Activated CD8-positive, alpha-beta T cell treated with anti-CD3 and anti-CD28 coated beads for 36 hours (primary cell): Measurements from ENCODE around the gene MINDY3. TPM values are rescaled to one million over a fixed set of nuclear protein-coding genes. Genes with fewer than 3 reads are reported as not detected.
"Not testable (repeated sequence)": the region's sequence is repeated elsewhere in the genome, so short reads cannot be mapped to it uniquely, and the experiment has no call there.

Experiments used
- ATAC-seq: fragments of 200-7000 bp; cut with Tn5 transposase; one replicate; pipeline ENCODE4 v1.10.0; 2021; ENCODE audit warnings: mild to moderate bottlenecking, moderate library complexity
- CTCF ChIA-PET: fragments of 350-600 bp; sonication (Branson Sonifier 250); formaldehyde crosslinking; loops from one replicate; lab custom pipeline; 2021; ENCODE audit warnings: antibody characterized with exemption; lab: Charles Lee
- POLR2A ChIA-PET: fragments of 350-600 bp; sonication (Branson Sonifier 250); formaldehyde crosslinking; loops from one replicate; lab custom pipeline; 2021; ENCODE audit warnings: antibody characterized with exemption; lab: Charles Lee
- DNase-seq: peaks from one replicate; pipeline ENCODE4 v3.0.0-alpha.2; 2020
- H3K27ac Mint-ChIP-seq: one replicate; pipeline ENCODE4 v1.8.0; 2021; ENCODE audit warnings: mild to moderate bottlenecking, mixed read lengths
- H3K27me3 Mint-ChIP-seq: one replicate; pipeline ENCODE4 v1.8.0; 2021; ENCODE audit warnings: mixed read lengths
- H3K36me3 Mint-ChIP-seq: one replicate; pipeline ENCODE4 v1.8.0; 2021; ENCODE audit warnings: low read depth, mixed read lengths
- H3K4me1 Mint-ChIP-seq: one replicate; pipeline ENCODE4 v1.8.0; 2021; ENCODE audit warnings: low read depth, mixed read lengths
- H3K4me3 Mint-ChIP-seq: one replicate; pipeline ENCODE4 v1.8.0; 2021; ENCODE audit warnings: mild to moderate bottlenecking, moderate library complexity, mixed read lengths
- H3K9me3 Mint-ChIP-seq: one replicate; pipeline ENCODE4 v1.8.0; 2021; ENCODE audit warnings: mixed read lengths
- intact Hi-C: fragments of 100-400 bp; cut with micrococcal nuclease; formaldehyde crosslinking; loops from one replicate; pipeline ENCODE4 v1.10.0; 2022
- total RNA-seq, 2 experiments: library from RNA; stranded (reverse); gene quantifications; one replicate each; pipeline ENCODE4 v1.2.3, GENCODE V29; 2021
- TF ChIP-seq, protein P1 (sequence below): fragments of 200-600 bp; IDR thresholded peaks from one replicate; pipeline ENCODE4 v1.8.0; 2022; ENCODE audit warnings: antibody characterized with exemption, mild to moderate bottlenecking

The MINDY3 gene
- total RNA-seq, 2 experiments from 2014 or later: 12.0 to 14.6 TPM

DNA sequence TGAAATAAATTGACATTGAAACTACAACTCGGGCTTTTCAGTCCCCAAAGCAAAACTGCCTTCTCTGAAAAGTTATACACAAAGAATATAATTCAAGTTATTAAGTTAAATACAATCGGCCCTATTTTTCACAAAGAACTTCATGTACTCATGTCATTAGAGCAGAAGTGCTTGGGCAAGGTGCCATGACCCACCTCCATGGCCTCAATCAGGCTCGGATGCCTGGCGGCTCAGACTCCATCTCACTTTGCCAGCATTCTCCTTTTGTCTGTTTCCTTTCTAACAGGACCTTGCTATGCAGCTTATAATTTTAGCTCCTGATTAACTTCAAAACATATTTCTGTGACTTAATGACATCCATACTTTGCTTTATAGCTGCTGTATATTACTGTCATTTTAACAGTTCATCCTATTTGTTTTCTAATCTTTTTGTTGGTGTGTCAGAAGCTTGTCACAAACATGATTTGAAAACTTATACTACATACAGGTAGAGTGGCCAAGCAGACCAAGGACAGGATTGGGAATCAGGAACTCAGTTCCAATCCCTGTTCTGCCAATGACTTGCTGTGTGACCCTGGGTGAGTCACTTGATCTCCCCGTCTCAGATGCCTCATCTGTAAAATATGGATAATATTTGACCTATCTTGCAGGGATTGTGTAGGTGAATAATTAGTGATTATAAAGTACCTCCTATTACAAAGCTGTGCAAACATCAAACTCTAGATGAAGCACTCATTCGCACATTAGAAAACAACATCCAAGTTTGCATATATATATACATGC lies 79.8 kb downstream of the MINDY3 start:
- peaks cover 12% of the 10 kb centered on the region for H3K9me3 Mint-ChIP-seq
- no peak for DNase-seq
- H3K27me3 Mint-ChIP-seq: no peaks in the 10 kb centered on the region
- intact Hi-C loops: no loop called here
- H3K4me3 Mint-ChIP-seq: no peak overlapping the region
- H3K36me3 Mint-ChIP-seq: peaks cover 66% of the 10 kb centered on the region
- no peaks in the 10 kb centered on the region for H3K4me1 Mint-ChIP-seq
- no peak for ATAC-seq
- H3K27ac Mint-ChIP-seq: no peak overlapping the region
- ChIA-PET CTCF (no interaction called here), POLR2A (no interaction called here)
- TF ChIP-seq, protein P1, sequence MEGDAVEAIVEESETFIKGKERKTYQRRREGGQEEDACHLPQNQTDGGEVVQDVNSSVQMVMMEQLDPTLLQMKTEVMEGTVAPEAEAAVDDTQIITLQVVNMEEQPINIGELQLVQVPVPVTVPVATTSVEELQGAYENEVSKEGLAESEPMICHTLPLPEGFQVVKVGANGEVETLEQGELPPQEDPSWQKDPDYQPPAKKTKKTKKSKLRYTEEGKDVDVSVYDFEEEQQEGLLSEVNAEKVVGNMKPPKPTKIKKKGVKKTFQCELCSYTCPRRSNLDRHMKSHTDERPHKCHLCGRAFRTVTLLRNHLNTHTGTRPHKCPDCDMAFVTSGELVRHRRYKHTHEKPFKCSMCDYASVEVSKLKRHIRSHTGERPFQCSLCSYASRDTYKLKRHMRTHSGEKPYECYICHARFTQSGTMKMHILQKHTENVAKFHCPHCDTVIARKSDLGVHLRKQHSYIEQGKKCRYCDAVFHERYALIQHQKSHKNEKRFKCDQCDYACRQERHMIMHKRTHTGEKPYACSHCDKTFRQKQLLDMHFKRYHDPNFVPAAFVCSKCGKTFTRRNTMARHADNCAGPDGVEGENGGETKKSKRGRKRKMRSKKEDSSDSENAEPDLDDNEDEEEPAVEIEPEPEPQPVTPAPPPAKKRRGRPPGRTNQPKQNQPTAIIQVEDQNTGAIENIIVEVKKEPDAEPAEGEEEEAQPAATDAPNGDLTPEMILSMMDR: no peak

DNA sequence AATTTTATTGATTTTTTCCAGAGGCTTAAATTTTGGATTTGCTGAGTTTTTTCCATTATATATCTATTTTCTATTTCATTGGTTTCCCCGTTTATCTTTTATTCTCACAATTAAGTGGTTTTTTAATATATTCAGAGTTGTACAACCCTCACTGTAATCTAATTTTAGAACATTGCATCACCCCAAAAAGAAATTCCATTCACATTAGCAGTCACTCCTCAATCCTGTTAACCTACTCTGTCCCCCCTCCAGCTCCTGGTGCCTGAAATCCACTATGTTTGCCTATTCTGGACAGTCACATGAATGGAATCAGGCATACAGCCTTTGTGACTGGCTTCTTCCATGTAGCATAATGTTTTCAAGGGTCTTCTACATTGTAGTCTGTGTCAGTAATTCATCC lies 84.8 kb downstream of the MINDY3 start:
- intact Hi-C loops: no loop called here
- H3K27me3 Mint-ChIP-seq: no peaks in the 10 kb centered on the region
- ChIA-PET POLR2A (no interaction called here), CTCF (no interaction called here)
- H3K27ac Mint-ChIP-seq: no peak overlapping the region
- no peak for DNase-seq
- H3K4me1 Mint-ChIP-seq: no peaks in the 10 kb centered on the region
- TF ChIP-seq, protein P1: no peak
- H3K9me3 Mint-ChIP-seq: peaks cover 14% of the 10 kb centered on the region
- no peak overlapping the region for H3K4me3 Mint-ChIP-seq
- peaks cover 54% of the 10 kb centered on the region for H3K36me3 Mint-ChIP-seq
- no peak for ATAC-seq

DNA sequence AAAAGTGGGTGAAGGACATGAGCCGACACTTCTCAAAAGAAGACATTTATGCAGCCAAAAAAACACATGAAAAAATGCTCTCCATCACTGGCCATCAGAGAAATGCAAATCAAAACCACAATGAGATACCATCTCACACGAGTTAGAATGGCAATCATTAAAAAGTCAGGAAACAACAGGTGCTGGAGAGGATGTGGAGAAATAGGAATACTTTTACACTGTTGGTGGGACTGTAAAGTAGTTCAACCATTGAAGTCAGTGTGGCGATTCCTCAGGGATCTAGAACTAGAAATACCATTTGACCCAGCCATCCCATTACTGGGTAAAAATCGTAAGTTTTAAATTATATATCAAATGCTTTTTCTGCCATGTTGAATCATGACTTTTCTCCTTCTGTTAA lies 85.8 kb downstream of the MINDY3 start:
- H3K27ac Mint-ChIP-seq, DNase-seq, H3K4me3 Mint-ChIP-seq, CTCF ChIA-PET, POLR2A ChIA-PET, intact Hi-C loops, ATAC-seq, H3K4me1 Mint-ChIP-seq, H3K27me3 Mint-ChIP-seq: not testable (repeated sequence)
- peaks cover 14% of the 10 kb centered on the region for H3K9me3 Mint-ChIP-seq
- H3K36me3 Mint-ChIP-seq: peaks cover 49% of the 10 kb centered on the region

DNA sequence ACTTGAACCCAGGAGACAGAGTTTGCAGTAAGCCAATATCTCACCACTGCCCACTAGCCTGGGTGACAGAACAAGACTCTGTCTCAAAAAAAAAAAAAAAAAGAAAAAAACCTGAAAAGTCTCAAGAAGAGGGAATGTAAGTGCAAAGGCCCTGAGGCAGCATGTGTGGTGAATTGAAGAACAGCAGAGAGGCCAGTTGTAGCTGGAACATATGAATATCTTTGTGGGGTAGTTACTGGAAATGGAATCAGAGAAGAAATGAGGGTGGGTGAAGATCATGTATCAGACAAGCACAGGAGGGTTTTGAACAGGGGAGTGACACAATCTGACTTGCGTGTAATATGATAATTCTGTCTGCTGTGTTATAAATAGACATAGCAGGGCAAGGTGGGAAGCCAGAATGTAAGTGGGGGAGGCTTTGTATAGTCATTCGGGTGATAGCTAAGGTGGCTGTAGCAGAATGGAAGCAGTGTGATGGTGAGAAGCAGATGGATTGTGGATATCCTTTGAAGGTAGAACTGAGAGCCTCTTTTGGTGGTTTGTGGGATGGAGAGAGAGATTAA lies 95.3 kb downstream of the MINDY3 start:
- TF ChIP-seq, protein P1: no peak
- Mint-ChIP-seq H3K27me3 (peaks cover 2% of the 10 kb centered on the region), H3K27ac (no peak overlapping the region), H3K36me3 (peaks cover 7% of the 10 kb centered on the region), H3K4me1 (no peaks in the 10 kb centered on the region), H3K4me3 (no peak overlapping the region), H3K9me3 (peaks cover 4% of the 10 kb centered on the region)
- intact Hi-C loops: no loop called here
- no peak for DNase-seq
- no peak for ATAC-seq
- POLR2A ChIA-PET: no interaction called here
- CTCF ChIA-PET: no interaction called here

DNA sequence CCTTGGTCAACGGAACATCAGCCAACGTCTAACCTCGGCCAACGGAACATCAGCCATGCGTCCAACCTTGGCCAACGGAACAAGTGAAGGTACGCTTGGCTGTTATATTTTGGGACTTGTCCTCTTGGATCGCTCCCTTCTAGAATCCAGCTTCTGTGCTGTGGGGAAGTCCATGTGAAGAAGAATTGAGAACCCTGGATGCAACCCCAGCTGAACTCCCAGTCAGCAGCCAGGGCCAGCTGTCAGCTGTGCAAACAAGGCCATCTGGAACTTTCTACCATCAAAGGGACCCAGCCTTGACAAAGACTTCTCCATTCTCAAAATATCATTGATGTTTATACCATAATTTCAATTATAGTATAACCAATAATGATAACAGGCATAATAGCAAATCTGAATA lies 97.3 kb downstream of the MINDY3 start:
- ChIA-PET POLR2A (interaction anchor here (0.7 kb wide), 1 partner anchor 614 kb away, joined by 3 read pairs; no protein-coding TSS in a partner anchor), CTCF (no interaction called here)
- intact Hi-C loops: no loop called here
- Mint-ChIP-seq H3K36me3 (peaks cover 2% of the 10 kb centered on the region), H3K27me3 (peaks cover 2% of the 10 kb centered on the region), H3K9me3 (peaks cover 4% of the 10 kb centered on the region), H3K4me3 (no peak overlapping the region), H3K4me1 (no peaks in the 10 kb centered on the region), H3K27ac (no peak overlapping the region)
- TF ChIP-seq, protein P1: no peak
- ATAC-seq (no peak), DNase-seq (no peak)

DNA sequence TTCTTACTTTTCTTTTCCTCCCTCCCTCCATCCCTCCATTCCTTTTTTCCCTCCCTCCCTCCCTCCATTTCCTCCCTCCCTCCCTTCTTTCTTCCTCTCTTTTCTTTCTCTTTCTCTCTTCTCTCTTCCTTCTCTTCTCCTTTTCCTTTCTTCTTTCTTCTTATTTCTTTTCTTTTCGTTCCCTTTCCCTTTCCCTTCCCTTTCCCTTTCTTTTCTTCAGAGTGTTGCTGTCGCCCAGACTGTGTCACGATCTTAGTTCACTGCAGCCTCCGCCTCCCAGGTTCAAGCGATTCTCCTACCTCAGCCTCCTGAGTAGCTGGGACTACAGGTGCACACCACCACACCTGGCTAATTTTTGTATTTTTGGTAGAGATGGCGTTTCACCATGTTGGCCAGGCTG lies 98.1 kb downstream of the MINDY3 start:
- ATAC-seq, H3K36me3 Mint-ChIP-seq, intact Hi-C loops, H3K27ac Mint-ChIP-seq, H3K4me3 Mint-ChIP-seq, CTCF ChIA-PET, H3K27me3 Mint-ChIP-seq, DNase-seq, H3K9me3 Mint-ChIP-seq, H3K4me1 Mint-ChIP-seq: not testable (repeated sequence)
- POLR2A ChIA-PET: interaction anchor here (0.7 kb wide), 1 partner anchor 615 kb away, joined by 3 read pairs; no protein-coding TSS in a partner anchor

DNA sequence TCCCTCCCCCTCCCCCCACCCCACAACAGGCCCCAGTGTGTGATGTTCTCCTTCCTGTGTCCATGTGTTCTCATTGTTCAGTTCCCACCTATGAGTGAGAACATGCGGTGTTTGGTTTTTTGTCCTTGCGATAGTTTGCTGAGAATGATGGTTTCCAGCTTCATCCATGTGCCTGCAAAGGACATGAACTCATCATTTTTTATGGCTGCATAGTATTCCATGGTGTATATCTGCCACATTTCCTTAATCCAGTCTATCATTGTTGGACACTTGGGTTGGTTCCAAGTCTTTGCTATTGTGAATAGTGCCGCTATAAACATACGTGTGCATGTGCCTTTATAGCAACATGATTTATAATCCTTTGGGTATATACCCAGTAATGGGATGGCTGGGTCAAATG lies 99.1 kb downstream of the MINDY3 start:
- H3K4me3 Mint-ChIP-seq, intact Hi-C loops, H3K4me1 Mint-ChIP-seq, POLR2A ChIA-PET, CTCF ChIA-PET, ATAC-seq, H3K36me3 Mint-ChIP-seq, DNase-seq, H3K27ac Mint-ChIP-seq, H3K27me3 Mint-ChIP-seq, H3K9me3 Mint-ChIP-seq: not testable (repeated sequence)
